Measurements from ENCODE around the gene MTHFD1.

MTHFD1 gene

DNA sequence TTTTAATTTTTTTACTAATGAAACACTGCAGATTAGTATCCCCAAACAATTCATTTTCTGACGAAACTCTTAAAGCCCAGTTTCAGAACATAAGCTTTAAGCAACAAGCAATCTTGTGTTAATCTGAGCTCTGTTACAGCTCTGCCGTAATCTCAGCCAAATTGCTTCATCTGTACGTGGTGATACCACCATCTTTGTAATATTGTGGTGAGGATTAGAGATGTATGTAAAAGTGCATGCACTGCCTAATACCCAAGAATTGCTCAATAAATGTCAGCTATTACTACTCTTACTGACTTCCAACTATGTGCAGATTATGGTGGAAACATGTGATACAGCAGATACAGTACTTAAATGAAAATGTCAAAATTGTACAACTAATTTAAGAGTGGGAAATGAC lies 78.9 kb downstream of the MTHFD1 start:
- peaks cover 14 to 41% of the 10 kb centered on the region in 2 donors for H3K4me1 Mint-ChIP-seq (ENCODE audit: low read depth in 2 of 2)
- ATAC-seq (replicated peaks) (no peak), DNase-seq (no peak)
- H3K36me3 Mint-ChIP-seq (ENCODE audit: insufficient read depth), result no peaks in the 10 kb centered on the region
- no peak overlapping the region for H3K4me3 Mint-ChIP-seq
- no peak overlapping the region for H3K27ac Mint-ChIP-seq
- H3K27me3 Mint-ChIP-seq, result no peaks in the 10 kb centered on the region
- no peaks in the 10 kb centered on the region for H3K9me3 Mint-ChIP-seq

DNA sequence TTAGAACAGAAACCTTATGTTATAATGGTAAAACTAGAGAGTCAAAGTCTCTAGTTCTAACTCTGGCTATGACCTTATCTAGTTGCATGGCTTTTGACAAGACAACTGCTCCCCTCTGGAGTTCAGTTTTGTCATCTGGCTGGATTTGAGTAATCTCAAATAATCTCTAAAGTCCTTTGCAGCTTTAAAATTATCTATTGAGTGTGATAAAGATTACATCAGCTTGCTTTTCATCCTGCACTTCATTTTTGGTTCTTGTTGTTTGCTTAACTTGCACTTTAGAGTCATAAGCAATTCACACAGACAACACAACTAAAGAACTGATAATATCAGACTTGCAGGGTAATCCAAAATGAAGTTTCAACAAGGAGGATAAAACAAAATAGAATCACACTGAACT lies 79.4 kb downstream of the MTHFD1 start:
- no peak for ATAC-seq (replicated peaks)
- H3K4me3 Mint-ChIP-seq, result no peak overlapping the region
- no peak overlapping the region for H3K27ac Mint-ChIP-seq
- no peaks in the 10 kb centered on the region for H3K27me3 Mint-ChIP-seq
- no peak for DNase-seq
- peaks cover 14 to 41% of the 10 kb centered on the region in 2 donors for H3K4me1 Mint-ChIP-seq (ENCODE audit: low read depth in 2 of 2)
- H3K36me3 Mint-ChIP-seq (ENCODE audit: insufficient read depth), result no peaks in the 10 kb centered on the region
- no peaks in the 10 kb centered on the region for H3K9me3 Mint-ChIP-seq

- DNase-seq (no peak), ATAC-seq (replicated peaks) (no peak)
- Mint-ChIP-seq H3K27ac (peak overlapping the region in 1 of 2 donors; percentile 86), H3K36me3 (ENCODE audit: insufficient read depth) (no peaks in the 10 kb centered on the region), H3K4me1 (ENCODE audit: low read depth in 2 of 2) (peaks cover 14 to 41% of the 10 kb centered on the region in 2 donors), H3K4me3 (no peak overlapping the region), H3K9me3 (no peaks in the 10 kb centered on the region), H3K27me3 (no peaks in the 10 kb centered on the region)
These were observed 80.3 kb downstream of the MTHFD1 start for GRCh38 chr14:64468451-64468850.

GRCh38 chr14:64474041-64474440 lies 85.9 kb downstream of the MTHFD1 start:
- ATAC-seq (replicated peaks), result no peak
- no peak for DNase-seq
- Mint-ChIP-seq H3K9me3 (no peaks in the 10 kb centered on the region), H3K27ac (no peak overlapping the region), H3K4me1 (ENCODE audit: low read depth in 2 of 2) (peaks cover 1 to 12% of the 10 kb centered on the region in 2 donors), H3K36me3 (ENCODE audit: insufficient read depth) (peaks cover 4% of the 10 kb centered on the region), H3K27me3 (no peaks in the 10 kb centered on the region), H3K4me3 (no peak overlapping the region)

GRCh38 chr14:64474698-64475097 lies 86.5 kb downstream of the MTHFD1 start:
- Mint-ChIP-seq H3K9me3 (no peaks in the 10 kb centered on the region), H3K4me1 (ENCODE audit: low read depth in 2 of 2) (peaks cover 1 to 10% of the 10 kb centered on the region in 2 donors), H3K27ac (no peak overlapping the region), H3K27me3 (no peaks in the 10 kb centered on the region), H3K36me3 (ENCODE audit: insufficient read depth) (peaks cover 7% of the 10 kb centered on the region), H3K4me3 (no peak overlapping the region)
- no peak for DNase-seq
- no peak for ATAC-seq (replicated peaks)

GRCh38 chr14:64475585-64476273 lies 87.6 kb downstream of the MTHFD1 start:
- peaks cover 1 to 10% of the 10 kb centered on the region in 2 donors for H3K4me1 Mint-ChIP-seq (ENCODE audit: low read depth in 2 of 2)
- peaks cover 9% of the 10 kb centered on the region for H3K36me3 Mint-ChIP-seq (ENCODE audit: insufficient read depth)
- no peaks in the 10 kb centered on the region for H3K9me3 Mint-ChIP-seq
- no peak overlapping the region for H3K27ac Mint-ChIP-seq
- no peaks in the 10 kb centered on the region for H3K27me3 Mint-ChIP-seq
- H3K4me3 Mint-ChIP-seq, result no peak overlapping the region
- no peak for ATAC-seq (replicated peaks)
- DNase-seq, result no peak

- H3K9me3 Mint-ChIP-seq, result no peaks in the 10 kb centered on the region
- H3K27ac Mint-ChIP-seq, result no peak overlapping the region
- peaks cover 1 to 10% of the 10 kb centered on the region in 2 donors for H3K4me1 Mint-ChIP-seq (ENCODE audit: low read depth in 2 of 2)
- no peaks in the 10 kb centered on the region for H3K27me3 Mint-ChIP-seq
- ATAC-seq (replicated peaks) (no peak), DNase-seq (no peak)
- H3K36me3 Mint-ChIP-seq (ENCODE audit: insufficient read depth), result peaks cover 14% of the 10 kb centered on the region
- no peak overlapping the region for H3K4me3 Mint-ChIP-seq
These were observed 88.3 kb downstream of the MTHFD1 start for GRCh38 chr14:64476438-64476837.

GRCh38 chr14:64478634-64479250 lies 90.6 kb downstream of the MTHFD1 start:
- peak; percentile 47 for ATAC-seq (replicated peaks)
- H3K9me3 Mint-ChIP-seq, result no peaks in the 10 kb centered on the region
- peaks cover 1 to 4% of the 10 kb centered on the region in 2 donors for H3K4me1 Mint-ChIP-seq (ENCODE audit: low read depth in 2 of 2)
- H3K27me3 Mint-ChIP-seq, result no peaks in the 10 kb centered on the region
- no peak overlapping the region for H3K4me3 Mint-ChIP-seq
- peak; percentile 18 to 25 (median 19) for DNase-seq
- no peak overlapping the region for H3K27ac Mint-ChIP-seq
- peaks cover 24% of the 10 kb centered on the region for H3K36me3 Mint-ChIP-seq (ENCODE audit: insufficient read depth)

DNA sequence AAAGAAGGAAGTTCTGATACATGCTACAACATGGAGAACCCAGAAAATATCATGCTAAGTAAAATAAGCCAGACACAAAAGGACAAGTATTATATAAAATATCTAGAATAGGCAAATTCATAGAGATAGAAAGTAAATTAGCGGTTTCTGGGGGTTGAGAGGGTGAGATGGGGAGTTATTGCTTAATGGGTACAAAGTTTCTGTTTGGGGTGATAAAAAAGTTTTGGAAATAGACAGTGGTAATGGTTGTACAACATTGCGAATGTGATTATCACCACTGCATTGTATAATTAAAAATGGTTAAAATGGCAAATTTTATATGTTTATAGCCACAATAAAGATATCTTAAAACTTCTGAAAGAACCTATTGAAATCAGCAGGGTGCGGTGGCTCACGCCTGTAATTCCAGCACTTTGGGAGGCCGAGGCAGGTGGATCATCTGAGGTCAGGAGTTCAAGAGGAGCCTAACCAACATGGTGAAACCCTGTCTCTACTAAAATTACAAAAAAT lies 100.5 kb downstream of the MTHFD1 start:
- ATAC-seq (replicated peaks), result no peak
- H3K4me1 Mint-ChIP-seq (ENCODE audit: low read depth in 2 of 2), result peaks cover 15 to 35% of the 10 kb centered on the region in 2 donors
- H3K4me3 Mint-ChIP-seq, result no peak overlapping the region
- no peaks in the 10 kb centered on the region for H3K9me3 Mint-ChIP-seq
- peaks cover 74% of the 10 kb centered on the region for H3K36me3 Mint-ChIP-seq (ENCODE audit: insufficient read depth)
- DNase-seq, result no peak
- no peaks in the 10 kb centered on the region for H3K27me3 Mint-ChIP-seq
- peak overlapping the region in 1 of 2 donors; percentile 27 for H3K27ac Mint-ChIP-seq

DNA sequence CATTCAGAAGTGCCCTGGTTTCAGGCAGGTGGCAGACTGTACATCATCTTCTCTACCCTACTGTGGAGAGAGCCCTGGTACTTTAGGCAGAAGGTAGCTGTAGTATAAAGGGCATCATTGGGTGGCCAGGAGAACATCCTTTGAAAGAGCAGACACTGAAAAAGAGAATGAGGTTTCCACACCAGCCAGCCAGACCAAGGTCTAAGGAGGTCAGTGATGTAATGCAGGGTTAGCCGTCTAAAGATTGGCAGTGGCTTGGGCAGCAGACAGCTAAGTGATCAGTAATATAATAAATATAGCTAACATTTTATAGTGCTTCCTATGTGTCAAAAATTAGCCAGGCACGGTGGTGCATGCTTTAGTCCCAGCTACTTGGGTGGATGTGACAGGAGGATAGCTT lies 103.5 kb downstream of the MTHFD1 start:
- Mint-ChIP-seq H3K4me3 (no peak overlapping the region), H3K4me1 (ENCODE audit: low read depth in 2 of 2) (peaks cover 18 to 53% of the 10 kb centered on the region in 2 donors), H3K27ac (peak overlapping the region in 1 of 2 donors; percentile 8), H3K27me3 (no peaks in the 10 kb centered on the region), H3K9me3 (no peaks in the 10 kb centered on the region), H3K36me3 (ENCODE audit: insufficient read depth) (peaks cover 78% of the 10 kb centered on the region)
- DNase-seq (no peak), ATAC-seq (replicated peaks) (no peak)

DNA sequence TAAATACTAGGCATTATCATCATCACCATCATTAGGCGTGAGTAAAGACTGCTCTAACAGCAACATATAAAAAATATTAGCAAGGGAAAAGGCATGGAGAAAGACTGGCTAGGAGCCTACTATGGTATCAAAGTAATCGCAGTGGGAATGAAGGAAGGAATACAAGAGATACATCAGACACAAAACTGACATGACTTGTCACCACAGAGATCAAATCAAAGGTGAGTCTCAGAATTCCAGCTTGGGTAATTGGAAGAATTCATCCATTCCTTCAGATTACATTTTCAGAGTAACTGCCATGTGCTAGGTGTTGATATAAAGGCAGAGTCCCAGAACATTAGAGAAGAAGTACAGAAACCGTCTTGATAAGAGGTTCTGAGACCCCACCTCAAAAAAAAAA lies 105.3 kb downstream of the MTHFD1 start:
- DNase-seq (no peak), ATAC-seq (replicated peaks) (no peak)
- H3K27me3 Mint-ChIP-seq, result no peaks in the 10 kb centered on the region
- H3K4me3 Mint-ChIP-seq, result peak overlapping the region in 1 of 2 donors; percentile 5
- peaks cover 67% of the 10 kb centered on the region for H3K36me3 Mint-ChIP-seq (ENCODE audit: insufficient read depth)
- peaks cover 20 to 61% of the 10 kb centered on the region in 2 donors for H3K4me1 Mint-ChIP-seq (ENCODE audit: low read depth in 2 of 2)
- H3K9me3 Mint-ChIP-seq, result no peaks in the 10 kb centered on the region
- peak overlapping the region; percentile 2 to 75 for H3K27ac Mint-ChIP-seq

GRCh38 chr14:64495252-64495651 lies 107.1 kb downstream of the MTHFD1 start:
- Mint-ChIP-seq H3K36me3 (ENCODE audit: insufficient read depth) (peaks cover 60% of the 10 kb centered on the region), H3K4me3 (no peak overlapping the region), H3K27ac (no peak overlapping the region), H3K27me3 (no peaks in the 10 kb centered on the region), H3K4me1 (ENCODE audit: low read depth in 2 of 2) (peaks cover 23 to 71% of the 10 kb centered on the region in 2 donors), H3K9me3 (no peaks in the 10 kb centered on the region)
- no peak for DNase-seq
- no peak for ATAC-seq (replicated peaks)

GRCh38 chr14:64496764-64497163 lies 108.6 kb downstream of the MTHFD1 start:
- Mint-ChIP-seq H3K27ac (peak overlapping the region in 1 of 2 donors; percentile 44), H3K9me3 (no peaks in the 10 kb centered on the region), H3K36me3 (ENCODE audit: insufficient read depth) (peaks cover 64% of the 10 kb centered on the region), H3K4me1 (ENCODE audit: low read depth in 2 of 2) (peaks cover 22 to 68% of the 10 kb centered on the region in 2 donors), H3K4me3 (no peak overlapping the region), H3K27me3 (no peaks in the 10 kb centered on the region)
- no peak for DNase-seq
- ATAC-seq (replicated peaks), result no peak

GRCh38 chr14:64500088-64500487 lies 111.9 kb downstream of the MTHFD1 start:
- H3K9me3 Mint-ChIP-seq, result no peaks in the 10 kb centered on the region
- peaks cover 72% of the 10 kb centered on the region for H3K36me3 Mint-ChIP-seq (ENCODE audit: insufficient read depth)
- no peak for ATAC-seq (replicated peaks)
- H3K4me3 Mint-ChIP-seq, result peak overlapping the region; percentile 94 to 95
- H3K4me1 Mint-ChIP-seq (ENCODE audit: low read depth in 2 of 2), result peaks cover 27 to 58% of the 10 kb centered on the region in 2 donors
- no peak for DNase-seq
- peak overlapping the region; percentile 99 for H3K27ac Mint-ChIP-seq
- no peaks in the 10 kb centered on the region for H3K27me3 Mint-ChIP-seq

All from effector memory CD8-positive, alpha-beta T cell (primary cell).